CD14-positive monocyte (primary cell): ENCODE measurements around the gene KIF5B. TPM values are rescaled to one million over a fixed set of nuclear protein-coding genes. Genes with fewer than 3 reads are reported as not detected.

ENCODE experiments used
- DNase-seq, 3 donors: peaks; one replicate each; pipeline ENCODE4 v3.0.0-alpha.2; 2011 to 2022
- H2AFZ ChIP-seq: 2 replicates; pipeline ENCODE4 v1.6.0; 2012; ENCODE audit warnings: mild to moderate bottlenecking, low read depth, low read length, inconsistent platforms; ENCODE audit not compliant: insufficient read depth, poor library complexity, severe bottlenecking
- H3K27ac ChIP-seq, 2 donors: 1 replicate in 1 of 2; 2 replicates in 1 of 2; pipeline ENCODE4 v1.5.1; 2012 to 2013; ENCODE audit warnings: low read length in 2 of 2, control low read depth in 1 of 2, inconsistent platforms in 1 of 2, low read depth in 1 of 2, mild to moderate bottlenecking in 1 of 2
- H3K27me3 ChIP-seq, 2 donors: one replicate each; pipeline versions ENCODE4 v1.6.0 to v1.6.1; 2011 to 2013; ENCODE audit warnings: low read length in 2 of 2; ENCODE audit not compliant: control insufficient read depth in 2 of 2, insufficient read depth in 2 of 2
- H3K36me3 ChIP-seq, 2 donors: replicated peaks in 1 of 2; 1 replicate in 1 of 2; 2 replicates in 1 of 2; pipeline versions ENCODE4 v1.5.1 to v1.6.1; 2012 to 2013; ENCODE audit warnings: low read length in 2 of 2, control low read depth in 1 of 2, inconsistent platforms in 1 of 2, mild to moderate bottlenecking in 1 of 2; ENCODE audit not compliant: insufficient read depth in 2 of 2, control insufficient read depth in 1 of 2
- H3K4me1 ChIP-seq, 2 donors: 1 replicate in 1 of 2; 2 replicates in 1 of 2; pipeline versions ENCODE4 v1.5.1 to v1.6.1; 2012 to 2013; ENCODE audit warnings: low read length in 2 of 2, control low read depth in 1 of 2, inconsistent platforms in 1 of 2, mild to moderate bottlenecking in 1 of 2, moderate library complexity in 1 of 2; ENCODE audit not compliant: insufficient read depth in 2 of 2, control insufficient read depth in 1 of 2
- H3K4me2 ChIP-seq: replicated peaks from 2 replicates; pipeline ENCODE3; 2012; ENCODE audit warnings: low read length, moderate library complexity, mild to moderate bottlenecking; ENCODE audit not compliant: poor library complexity, severe bottlenecking; ENCODE audit errors: extremely low read depth
- H3K4me3 ChIP-seq, 3 experiments: fragments of 200-600 bp in 1 of 3; sonication (generic) in 1 of 3; replicated peaks in 1 of 3; 1 replicate in 2 of 3; 2 replicates in 1 of 3; pipeline ENCODE4 v1.5.1; 2011 to 2013; ENCODE audit warnings: low read length in 3 of 3, mild to moderate bottlenecking in 3 of 3, control low read depth in 2 of 3, low read depth in 2 of 3, inconsistent platforms in 1 of 3, moderate library complexity in 1 of 3
- H3K79me2 ChIP-seq: 2 replicates; pipeline ENCODE4 v1.6.0; 2012; ENCODE audit warnings: mild to moderate bottlenecking, control low read depth, inconsistent platforms, low read length, moderate library complexity; ENCODE audit not compliant: insufficient read depth
- H3K9ac ChIP-seq: 2 replicates; pipeline ENCODE4 v1.6.0; 2017; ENCODE audit warnings: low read length, mild to moderate bottlenecking; ENCODE audit not compliant: insufficient read depth, poor library complexity, severe bottlenecking
- H3K9me3 ChIP-seq, 2 donors: replicated peaks in 1 of 2; 1 replicate in 1 of 2; 2 replicates in 1 of 2; pipeline versions ENCODE4 v1.5.1 to v1.6.1; 2012 to 2013; ENCODE audit warnings: low read length in 2 of 2, control low read depth in 1 of 2; ENCODE audit not compliant: control insufficient read depth in 1 of 2, insufficient read depth in 1 of 2
- H4K20me1 ChIP-seq: 2 replicates; pipeline ENCODE4 v1.6.0; 2012; ENCODE audit warnings: mild to moderate bottlenecking, low read length, control low read depth, moderate library complexity; ENCODE audit not compliant: insufficient read depth
- H3K27ac Mint-ChIP-seq, 7 donors: one replicate each; pipeline ENCODE4 v1.8.0; 2020; ENCODE audit warnings: mild to moderate bottlenecking in 7 of 7, mixed read lengths in 7 of 7, moderate library complexity in 6 of 7, inconsistent platforms in 2 of 7
- H3K27me3 Mint-ChIP-seq, 3 donors: one replicate each; pipeline ENCODE4 v1.8.0; 2021 to 2022; ENCODE audit warnings: low read depth in 3 of 3, mild to moderate bottlenecking in 3 of 3, mixed read lengths in 3 of 3, moderate library complexity in 3 of 3, inconsistent platforms in 1 of 3
- H3K36me3 Mint-ChIP-seq, 2 donors: one replicate each; pipeline ENCODE4 v1.8.0; 2020; ENCODE audit warnings: mixed read lengths in 2 of 2, inconsistent platforms in 1 of 2, mild to moderate bottlenecking in 1 of 2
- H3K4me1 Mint-ChIP-seq: one replicate; pipeline ENCODE4 v1.8.0; 2020; ENCODE audit warnings: mild to moderate bottlenecking, mixed read lengths
- H3K4me3 Mint-ChIP-seq, 2 donors: one replicate each; pipeline ENCODE4 v1.8.0; 2020; ENCODE audit warnings: mild to moderate bottlenecking in 2 of 2, mixed read lengths in 2 of 2, moderate library complexity in 1 of 2
- H3K9me3 Mint-ChIP-seq, 7 donors: one replicate each; pipeline ENCODE4 v1.8.0; 2020 to 2022; ENCODE audit warnings: mixed read lengths in 7 of 7, mild to moderate bottlenecking in 6 of 7, moderate library complexity in 6 of 7, inconsistent platforms in 2 of 7
- whole genome bisulfite sequencing: methylation state at CpG from one replicate; pipeline ENCODE4 v1.1.5; 2013; ENCODE audit warnings: missing lambda C conversion rate; ENCODE audit not compliant: insufficient coverage; 5-methylcytosine and 5-hydroxymethylcytosine counted together
- intact Hi-C, 2 donors: fragments of 100-400 bp; cut with micrococcal nuclease; formaldehyde crosslinking; loops; one replicate each; pipeline versions ENCODE4 v1.15.0 to v1.15.1; 2023
- polyA plus RNA-seq, 3 donors: library from polyadenylated mRNA; depleted of rRNA in 1 of 3; unstranded in 2 of 3; stranded (reverse) in 1 of 3; fragments of 300-500 nt in 2 of 3; fragments of >200 nt in 1 of 3; fragmentation: Illumina TruSeq in 2 of 3; gene quantifications; 1 replicate in 2 of 3; 2 replicates in 1 of 3; pipeline ENCODE4 v1.2.3, GENCODE V29; 2012 to 2021
- TF ChIP-seq, protein P1 (sequence below): fragments of 200-600 bp; IDR thresholded peaks from one replicate; pipeline ENCODE4 v1.8.0; 2022; ENCODE audit warnings: antibody characterized with exemption, mild to moderate bottlenecking

Gene KIF5B
- polyA plus RNA-seq, 3 donors, result 15.2 to 32.9 (median 18.9) TPM

DNA sequence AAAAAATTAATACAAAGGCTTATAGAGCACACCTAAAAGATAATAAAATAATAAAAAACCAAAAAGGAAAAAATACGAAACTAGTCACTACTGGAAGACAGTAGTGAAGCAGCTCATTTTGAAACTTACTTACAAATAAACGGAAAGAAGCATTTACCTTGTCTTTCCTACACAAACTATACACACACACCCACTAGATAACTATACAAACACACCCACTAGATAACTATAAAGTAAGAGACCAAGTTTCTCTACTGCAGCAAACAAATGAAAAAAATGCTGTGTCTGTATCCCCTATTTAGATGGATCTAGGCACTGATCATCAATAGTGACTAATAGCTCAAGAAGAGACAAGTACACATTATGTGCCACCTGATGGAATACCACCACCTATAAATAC is 49.2 kb downstream of the KIF5B start:
- Histone ChIP-seq H3K4me1 (peaks cover 2 to 8% of the 10 kb centered on the region in 2 donors), H3K4me2 (no peak overlapping the region), H4K20me1 (peaks cover 52% of the 10 kb centered on the region), H3K36me3 (peaks cover 32 to 47% of the 10 kb centered on the region in 2 donors), H3K4me3 (no peak overlapping the region), H3K9me3 (no peaks in the 10 kb centered on the region), H3K9ac (no peak overlapping the region), H3K79me2 (no peaks in the 10 kb centered on the region), H2AFZ (no peak overlapping the region), H3K27ac (no peak overlapping the region), H3K27me3 (no peaks in the 10 kb centered on the region)
- Mint-ChIP-seq H3K27ac (no peak overlapping the region), H3K4me3 (no peak overlapping the region), H3K4me1 (peaks cover 15% of the 10 kb centered on the region), H3K36me3 (peaks cover 34 to 59% of the 10 kb centered on the region in 2 donors), H3K27me3 (peaks cover 0 to 3% (median 0%) of the 10 kb centered on the region in 3 donors), H3K9me3 (no peaks in the 10 kb centered on the region)
- intact Hi-C loops, result loop anchor here (5.0 to 10.0 kb wide), 3 partner anchors 80 to 142 kb away; partner anchors contain the start of gene ARHGAP12 (in 1 of the 2)
- no peak for DNase-seq
- 80% methylated on average over 1 of the region's 2 CpGs for WGBS
- TF ChIP-seq, protein P1, sequence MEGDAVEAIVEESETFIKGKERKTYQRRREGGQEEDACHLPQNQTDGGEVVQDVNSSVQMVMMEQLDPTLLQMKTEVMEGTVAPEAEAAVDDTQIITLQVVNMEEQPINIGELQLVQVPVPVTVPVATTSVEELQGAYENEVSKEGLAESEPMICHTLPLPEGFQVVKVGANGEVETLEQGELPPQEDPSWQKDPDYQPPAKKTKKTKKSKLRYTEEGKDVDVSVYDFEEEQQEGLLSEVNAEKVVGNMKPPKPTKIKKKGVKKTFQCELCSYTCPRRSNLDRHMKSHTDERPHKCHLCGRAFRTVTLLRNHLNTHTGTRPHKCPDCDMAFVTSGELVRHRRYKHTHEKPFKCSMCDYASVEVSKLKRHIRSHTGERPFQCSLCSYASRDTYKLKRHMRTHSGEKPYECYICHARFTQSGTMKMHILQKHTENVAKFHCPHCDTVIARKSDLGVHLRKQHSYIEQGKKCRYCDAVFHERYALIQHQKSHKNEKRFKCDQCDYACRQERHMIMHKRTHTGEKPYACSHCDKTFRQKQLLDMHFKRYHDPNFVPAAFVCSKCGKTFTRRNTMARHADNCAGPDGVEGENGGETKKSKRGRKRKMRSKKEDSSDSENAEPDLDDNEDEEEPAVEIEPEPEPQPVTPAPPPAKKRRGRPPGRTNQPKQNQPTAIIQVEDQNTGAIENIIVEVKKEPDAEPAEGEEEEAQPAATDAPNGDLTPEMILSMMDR, result no peak

DNA sequence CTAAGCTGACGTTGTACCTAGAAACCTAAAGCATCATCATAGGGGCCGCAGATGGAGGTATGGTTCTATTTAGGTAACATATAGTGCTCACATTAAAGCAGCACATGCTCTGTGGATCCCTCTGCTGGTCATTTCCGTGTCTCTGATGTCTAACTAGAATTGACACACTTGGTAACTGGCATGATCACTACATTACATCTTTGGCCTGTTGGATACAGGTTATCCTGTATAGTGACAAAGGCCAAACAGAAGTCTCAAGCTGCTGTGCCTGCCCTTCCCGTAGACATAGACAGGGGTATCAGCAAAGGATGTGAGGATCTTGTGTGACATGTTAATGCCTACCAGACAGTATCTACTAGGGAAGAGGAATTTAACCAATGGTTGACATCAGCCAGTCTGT is 51.2 kb downstream of the KIF5B start:
- intact Hi-C loops, result loop anchor here (5.0 to 10.0 kb wide), 3 partner anchors 78 to 140 kb away; partner anchors contain the start of gene ARHGAP12 (in 1 of the 2)
- Histone ChIP-seq H3K9me3 (no peaks in the 10 kb centered on the region), H3K4me2 (no peak overlapping the region), H4K20me1 (peaks cover 37% of the 10 kb centered on the region), H3K27ac (no peak overlapping the region), H3K9ac (no peak overlapping the region), H3K4me1 (peaks cover 2 to 8% of the 10 kb centered on the region in 2 donors), H2AFZ (no peak overlapping the region), H3K79me2 (no peaks in the 10 kb centered on the region), H3K4me3 (no peak overlapping the region), H3K27me3 (no peaks in the 10 kb centered on the region), H3K36me3 (peaks cover 12 to 27% of the 10 kb centered on the region in 2 donors)
- Mint-ChIP-seq H3K4me1 (peaks cover 15% of the 10 kb centered on the region), H3K9me3 (no peaks in the 10 kb centered on the region), H3K27me3 (peaks cover 0 to 3% (median 0%) of the 10 kb centered on the region in 3 donors), H3K36me3 (peaks cover 24 to 41% of the 10 kb centered on the region in 2 donors), H3K27ac (no peak overlapping the region), H3K4me3 (no peak overlapping the region)
- WGBS, result 100% methylated on average over 1 of the region's 4 CpGs
- DNase-seq, result peak; percentile 38 to 62 (median 49)
- TF ChIP-seq, protein P1, result peak; percentile 77
